Brain microvascular endothelial cell (primary cell): Measurements from ENCODE around the gene RSAD2.

ENCODE experiments used
- DNase-seq: peaks from one replicate; pipeline ENCODE4 v3.0.0-alpha.2; 2020
- H3K27ac ChIP-seq: fragments of 250-450 bp; sonication (Bioruptor Pico); 2 replicates; pipeline ENCODE4 v1.5.1; 2020; ENCODE audit warnings: mild to moderate bottlenecking, moderate library complexity
- H3K27me3 ChIP-seq: fragments of 250-450 bp; sonication (Bioruptor Pico); replicated peaks from 2 replicates; pipeline ENCODE4 v1.5.1; 2020; ENCODE audit warnings: mild to moderate bottlenecking
- H3K36me3 ChIP-seq: fragments of 250-450 bp; sonication (Bioruptor Pico); replicated peaks from 2 replicates; pipeline ENCODE4 v1.5.1; 2020; ENCODE audit warnings: mild to moderate bottlenecking
- H3K4me3 ChIP-seq: 2 replicates; pipeline ENCODE4 v1.5.1; 2011; ENCODE audit warnings: low read depth, mild to moderate bottlenecking, control low read depth, low read length, moderate library complexity
- in situ Hi-C: cut with HindIII; loops from 2 replicates; pipeline ENCODE4 v1.10.0; 2017; ENCODE audit warnings: low sequenced_read_pairs, low pct_ligation_motif_present
- TF ChIP-seq, protein P1 (sequence below): IDR thresholded peaks from 2 replicates; pipeline ENCODE4 v1.5.1; 2011; ENCODE audit warnings: low read depth, mild to moderate bottlenecking, moderate library complexity, low read length, control low read depth, inconsistent platforms; ENCODE audit errors: missing control alignments

Gene RSAD2

DNA sequence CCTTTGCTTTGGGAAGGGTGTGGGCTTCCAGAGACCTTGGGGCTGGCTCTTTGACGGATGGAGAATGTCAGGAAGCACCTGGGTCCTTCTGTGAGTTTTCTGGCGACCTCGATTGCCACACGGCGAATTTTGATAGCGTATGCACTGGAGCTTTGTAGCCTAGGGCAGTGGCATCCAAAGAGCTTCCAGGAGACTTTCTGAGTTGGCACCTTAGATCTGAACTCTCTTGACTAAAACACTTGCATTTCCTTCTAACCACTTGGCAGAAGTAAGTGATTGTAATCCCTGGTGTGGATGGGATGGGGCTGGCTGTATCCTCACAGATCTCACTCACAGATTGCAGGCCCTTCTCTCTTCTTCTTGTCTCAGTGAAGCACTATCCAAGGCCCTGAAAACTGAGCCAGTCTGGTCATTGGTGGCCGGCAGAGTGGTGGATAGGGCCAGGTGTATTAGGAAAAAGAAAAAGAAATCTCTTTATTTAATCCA is 47.4 kb downstream of the RSAD2 start:
- Histone ChIP-seq H3K27me3 (no peaks in the 10 kb centered on the region), H3K36me3 (no peaks in the 10 kb centered on the region), H3K27ac (no peak overlapping the region), H3K4me3 (no peak overlapping the region)
- DNase-seq, result no peak
- TF ChIP-seq, protein P1, sequence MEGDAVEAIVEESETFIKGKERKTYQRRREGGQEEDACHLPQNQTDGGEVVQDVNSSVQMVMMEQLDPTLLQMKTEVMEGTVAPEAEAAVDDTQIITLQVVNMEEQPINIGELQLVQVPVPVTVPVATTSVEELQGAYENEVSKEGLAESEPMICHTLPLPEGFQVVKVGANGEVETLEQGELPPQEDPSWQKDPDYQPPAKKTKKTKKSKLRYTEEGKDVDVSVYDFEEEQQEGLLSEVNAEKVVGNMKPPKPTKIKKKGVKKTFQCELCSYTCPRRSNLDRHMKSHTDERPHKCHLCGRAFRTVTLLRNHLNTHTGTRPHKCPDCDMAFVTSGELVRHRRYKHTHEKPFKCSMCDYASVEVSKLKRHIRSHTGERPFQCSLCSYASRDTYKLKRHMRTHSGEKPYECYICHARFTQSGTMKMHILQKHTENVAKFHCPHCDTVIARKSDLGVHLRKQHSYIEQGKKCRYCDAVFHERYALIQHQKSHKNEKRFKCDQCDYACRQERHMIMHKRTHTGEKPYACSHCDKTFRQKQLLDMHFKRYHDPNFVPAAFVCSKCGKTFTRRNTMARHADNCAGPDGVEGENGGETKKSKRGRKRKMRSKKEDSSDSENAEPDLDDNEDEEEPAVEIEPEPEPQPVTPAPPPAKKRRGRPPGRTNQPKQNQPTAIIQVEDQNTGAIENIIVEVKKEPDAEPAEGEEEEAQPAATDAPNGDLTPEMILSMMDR, result no peak
- in situ Hi-C loops, result no loop called here

DNA sequence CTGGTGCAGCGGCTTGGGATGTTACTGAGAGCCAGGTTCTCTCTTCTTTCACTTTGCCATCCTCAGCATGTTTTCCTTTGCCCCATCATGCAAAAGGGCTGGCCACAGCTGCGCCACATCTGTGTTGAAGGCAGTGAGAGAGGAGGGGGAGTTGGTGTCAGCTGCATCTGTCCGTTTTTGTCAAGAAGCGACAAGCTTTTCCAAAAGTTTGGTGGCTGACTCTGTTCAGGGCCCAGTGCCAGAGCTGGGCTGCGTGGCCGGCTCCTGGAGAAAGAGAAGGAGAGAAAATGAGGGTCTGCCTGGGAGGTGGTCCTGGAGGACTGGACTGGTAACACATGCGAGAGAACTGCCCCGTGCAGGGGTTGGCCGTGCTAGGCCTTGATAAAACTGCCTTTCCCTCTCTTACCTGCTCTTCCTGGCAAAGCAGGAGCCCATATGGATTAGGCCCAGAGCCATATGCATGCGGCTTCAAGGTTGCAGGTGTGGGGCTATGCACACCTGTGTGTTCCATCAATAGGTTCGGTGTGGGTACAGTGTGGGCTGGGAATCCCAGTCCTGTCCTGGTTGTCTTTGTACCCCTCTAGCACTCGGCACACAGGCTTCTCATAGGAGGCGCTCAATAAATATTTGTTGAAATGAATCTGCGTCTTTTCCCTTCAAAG is 48.6 kb downstream of the RSAD2 start:
- DNase-seq, result no peak
- Histone ChIP-seq H3K27me3 (no peaks in the 10 kb centered on the region), H3K4me3 (no peak overlapping the region), H3K36me3 (no peaks in the 10 kb centered on the region), H3K27ac (no peak overlapping the region)
- in situ Hi-C loops, result no loop called here
- TF ChIP-seq, protein P1, result no peak

DNA sequence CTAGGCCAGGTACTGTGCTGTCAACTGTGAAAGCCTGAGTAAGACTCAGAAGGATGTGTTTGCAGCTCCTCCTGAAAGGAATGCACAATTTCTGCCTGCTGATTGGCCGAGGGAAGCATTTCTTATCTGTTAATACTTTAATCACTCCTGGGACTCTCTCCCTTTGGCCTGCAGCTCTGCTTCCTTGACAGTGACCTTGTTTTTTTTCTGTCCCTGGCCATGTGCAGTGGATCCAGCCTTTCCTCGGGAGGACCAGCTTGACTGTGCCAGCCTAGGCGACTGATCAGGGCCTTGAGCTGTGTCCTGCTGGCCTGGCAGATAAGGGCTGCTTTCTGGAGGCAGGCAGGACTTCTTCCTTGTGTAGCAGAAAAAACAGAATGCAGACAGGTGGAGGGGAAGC is 49.6 kb downstream of the RSAD2 start:
- Histone ChIP-seq H3K27ac (no peak overlapping the region), H3K4me3 (no peak overlapping the region), H3K27me3 (no peaks in the 10 kb centered on the region), H3K36me3 (no peaks in the 10 kb centered on the region)
- no peak for DNase-seq
- in situ Hi-C loops, result no loop called here
- TF ChIP-seq, protein P1, result no peak

DNA sequence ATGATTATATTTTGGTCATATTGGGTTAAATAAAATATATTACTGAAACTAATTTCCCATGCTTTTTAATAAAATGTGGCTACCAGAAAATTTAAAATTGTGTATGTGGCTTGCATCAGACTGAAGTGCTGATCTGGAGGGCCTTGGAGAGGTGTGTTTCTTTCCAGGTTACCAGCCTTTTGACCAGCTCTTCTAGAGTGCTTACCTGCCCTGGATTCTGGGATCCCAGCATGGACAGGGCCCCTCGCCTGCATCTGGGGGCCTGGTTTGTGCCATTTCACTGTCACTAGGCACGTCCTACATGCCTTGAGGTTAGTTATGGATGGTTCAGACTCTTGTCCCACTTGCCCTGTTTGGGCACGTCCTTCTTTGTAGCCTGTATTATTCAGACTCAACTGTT is 50.2 kb downstream of the RSAD2 start:
- H3K27me3 ChIP-seq, result no peaks in the 10 kb centered on the region
- TF ChIP-seq, protein P1, result no peak
- H3K36me3 ChIP-seq, result no peaks in the 10 kb centered on the region
- DNase-seq, result no peak
- in situ Hi-C loops, result no loop called here
- H3K27ac ChIP-seq, result no peak overlapping the region
- H3K4me3 ChIP-seq, result no peak overlapping the region

DNA sequence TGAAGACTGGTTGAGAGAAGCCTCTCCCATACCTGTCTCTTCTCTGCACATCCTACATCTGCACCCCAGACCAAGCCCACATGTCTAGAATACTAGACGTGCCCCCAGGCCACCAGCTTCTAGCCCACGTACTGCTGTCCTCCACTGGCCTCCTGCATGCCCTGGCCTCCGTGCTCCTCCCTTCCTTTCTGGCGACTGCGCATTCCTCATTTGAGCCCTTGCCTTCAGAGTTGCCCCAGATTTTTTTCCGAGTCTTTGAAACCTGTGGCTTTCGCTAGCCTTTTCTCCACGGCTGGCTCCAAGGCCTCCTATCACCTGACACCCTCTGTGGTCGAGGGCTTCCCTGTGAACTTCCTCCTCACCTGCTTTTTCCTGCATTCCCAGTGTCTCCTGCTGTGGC is 50.9 kb downstream of the RSAD2 start:
- in situ Hi-C loops, result no loop called here
- no peak overlapping the region for H3K27ac ChIP-seq
- no peak for DNase-seq
- no peaks in the 10 kb centered on the region for H3K27me3 ChIP-seq
- TF ChIP-seq, protein P1, result no peak
- no peaks in the 10 kb centered on the region for H3K36me3 ChIP-seq
- H3K4me3 ChIP-seq, result no peak overlapping the region
